Epidermal melanocyte (primary cell): Measurements from ENCODE around the gene ZNF488.

Experiments
- DNase-seq: peaks from one replicate; pipeline ENCODE4 v3.0.0; 2011; ENCODE audit warnings: low spot score; ENCODE audit not compliant: insufficient read length

Gene ZNF488

GRCh38 chr10:47350671-47351640 lies 33.1 kb downstream of the ZNF488 start:
- no peak for DNase-seq

GRCh38 chr10:47349941-47350371 lies 34.1 kb downstream of the ZNF488 start:
- DNase-seq = no peak

- DNase-seq = no peak
Observed at GRCh38 chr10:47349516-47349915, 34.6 kb downstream of the ZNF488 start.

GRCh38 chr10:47348661-47349470 lies 35.2 kb downstream of the ZNF488 start:
- DNase-seq = no peak

- DNase-seq = no peak
Observed at GRCh38 chr10:47348138-47348651, 35.9 kb downstream of the ZNF488 start, which contains the start of gene RBP3. RBP3 (plus strand) TSS chr10:47348363; CDS start chr10:47348485, 122 bp downstream.

- DNase-seq = no peak
Observed at GRCh38 chr10:47347303-47347675, 36.8 kb downstream of the ZNF488 start.

GRCh38 chr10:47346581-47347302 lies 37.4 kb downstream of the ZNF488 start:
- DNase-seq = no peak

GRCh38 chr10:47344996-47345870 lies 38.9 kb downstream of the ZNF488 start:
- no peak for DNase-seq

GRCh38 chr10:47340608-47341170 lies 43.4 kb downstream of the ZNF488 start:
- no peak for DNase-seq

GRCh38 chr10:47339759-47340607 lies 44.1 kb downstream of the ZNF488 start:
- DNase-seq = no peak

GRCh38 chr10:47339186-47339735 lies 44.8 kb downstream of the ZNF488 start:
- no peak for DNase-seq

- DNase-seq = no peak
Observed at GRCh38 chr10:47337310-47337709, 46.8 kb downstream of the ZNF488 start.

- DNase-seq = no peak
Observed at GRCh38 chr10:47336387-47337134, 47.5 kb downstream of the ZNF488 start.

GRCh38 chr10:47335906-47336305 lies 48.2 kb downstream of the ZNF488 start:
- no peak for DNase-seq

GRCh38 chr10:47334466-47335295 lies 49.4 kb downstream of the ZNF488 start:
- no peak for DNase-seq

GRCh38 chr10:47333532-47333931 lies 50.6 kb downstream of the ZNF488 start:
- no peak for DNase-seq

- no peak for DNase-seq
Observed at GRCh38 chr10:47332946-47333345, 51.1 kb downstream of the ZNF488 start.
